NCI-H345 treated with DMSO at 0.1 percent for 48 hours (cell line): ENCODE measurements around the gene TMEM151B.
A peak's percentile ranks its signal among the peaks of the same experiment; 100 is the strongest.
"Not testable (repeated sequence)": the region's sequence is repeated elsewhere in the genome, so short reads cannot be mapped to it uniquely, and the experiment has no call there.

Source experiments
- DNase-seq: peaks from one replicate; lab custom pipeline; 2025; ENCODE audit not compliant: unreplicated experiment; lab: John Stamatoyannopoulos, UW

Gene TMEM151B

GRCh38 chr6:44328203-44328602, 58.0 kb downstream of the TMEM151B start:
- DNase-seq = not testable (repeated sequence)

GRCh38 chr6:44329858-44330257, 59.6 kb downstream of the TMEM151B start:
- no peak for DNase-seq

GRCh38 chr6:44332585-44332984, 62.3 kb downstream of the TMEM151B start:
- DNase-seq = no peak

GRCh38 chr6:44333273-44333919, 63.1 kb downstream of the TMEM151B start:
- no peak for DNase-seq

GRCh38 chr6:44333942-44334341, 63.7 kb downstream of the TMEM151B start:
- no peak for DNase-seq

- no peak for DNase-seq
Observed at GRCh38 chr6:44335631-44336030, 65.4 kb downstream of the TMEM151B start.

- DNase-seq = peak; percentile 27
Observed at GRCh38 chr6:44338228-44339122, 68.2 kb downstream of the TMEM151B start.

GRCh38 chr6:44339301-44339700, 69.1 kb downstream of the TMEM151B start:
- no peak for DNase-seq

GRCh38 chr6:44339763-44340625, 69.7 kb downstream of the TMEM151B start:
- DNase-seq = no peak

- no peak for DNase-seq
Observed at GRCh38 chr6:44341095-44341890, 71.0 kb downstream of the TMEM151B start.

- DNase-seq = no peak
Observed at GRCh38 chr6:44342052-44342451, 71.8 kb downstream of the TMEM151B start.

GRCh38 chr6:44342489-44342888, 72.2 kb downstream of the TMEM151B start, which contains the start of gene SPATS1:
TSS of gene SPATS1 (plus strand) at chr6:44342650. CDS start at chr6:44343096, 446 bp downstream.
- DNase-seq = no peak

- DNase-seq = not testable (repeated sequence)
Observed at GRCh38 chr6:44346818-44347217, 76.6 kb downstream of the TMEM151B start.

- no peak for DNase-seq
Observed at GRCh38 chr6:44349904-44350649, 79.8 kb downstream of the TMEM151B start.

GRCh38 chr6:44350650-44350994, 80.4 kb downstream of the TMEM151B start:
- DNase-seq = not testable (repeated sequence)

GRCh38 chr6:44352259-44352658, 82.0 kb downstream of the TMEM151B start:
- DNase-seq = no peak

GRCh38 chr6:44353336-44353735, 83.1 kb downstream of the TMEM151B start:
- DNase-seq = no peak

- no peak for DNase-seq
Observed at GRCh38 chr6:44355640-44356039, 85.4 kb downstream of the TMEM151B start.

GRCh38 chr6:44356487-44356886, 86.2 kb downstream of the TMEM151B start:
- DNase-seq = no peak
